Glutamatergic neuron (in vitro differentiated cells): ENCODE results near the gene MTR. TPM values are rescaled to one million over a fixed set of nuclear protein-coding genes. Genes with fewer than 3 reads are reported as not detected.

Source experiments
- DNase-seq: peaks from one replicate; pipeline ENCODE4 v3.0.0; 2022
- H3K27ac Mint-ChIP-seq: one replicate; pipeline ENCODE4 v1.8.0; 2020; ENCODE audit warnings: mild to moderate bottlenecking, mixed read lengths, inconsistent platforms; ENCODE audit not compliant: unreplicated experiment
- H3K27me3 Mint-ChIP-seq: one replicate; pipeline ENCODE4 v1.8.0; 2020; ENCODE audit warnings: mild to moderate bottlenecking, moderate library complexity, mixed read lengths, inconsistent platforms; ENCODE audit not compliant: unreplicated experiment
- H3K36me3 Mint-ChIP-seq: one replicate; pipeline ENCODE4 v1.8.0; 2020; ENCODE audit warnings: mild to moderate bottlenecking, mixed read lengths, inconsistent platforms; ENCODE audit not compliant: unreplicated experiment
- H3K4me1 Mint-ChIP-seq: one replicate; pipeline ENCODE4 v1.8.0; 2020; ENCODE audit warnings: mild to moderate bottlenecking, low read depth, mixed read lengths, inconsistent platforms; ENCODE audit not compliant: unreplicated experiment
- H3K4me3 Mint-ChIP-seq: one replicate; pipeline ENCODE4 v1.8.0; 2020; ENCODE audit warnings: mild to moderate bottlenecking, mixed read lengths, inconsistent platforms; ENCODE audit not compliant: unreplicated experiment
- H3K9me3 Mint-ChIP-seq: one replicate; pipeline ENCODE4 v1.8.0; 2020; ENCODE audit warnings: mild to moderate bottlenecking, moderate library complexity, mixed read lengths, inconsistent platforms; ENCODE audit not compliant: unreplicated experiment
- total RNA-seq: library from RNA; stranded (reverse); fragmentation: NEBNext Ultra II Directional; extraction: Animal tissue kit (Norgen Biotek cat#: 25700); gene quantifications from one replicate; pipeline ENCODE4 v1.2.1, GENCODE V29; 2021; ENCODE audit not compliant: unreplicated experiment
- TF ChIP-seq, protein P1 (sequence below): fragments of 200-600 bp; sonication (generic); IDR thresholded peaks from one replicate; pipeline ENCODE4 v1.5.0; 2021; ENCODE audit not compliant: partially characterized antibody, unreplicated experiment

Gene MTR
- total RNA-seq, 1 donor from 2014 or later = 33.2 TPM

DNA sequence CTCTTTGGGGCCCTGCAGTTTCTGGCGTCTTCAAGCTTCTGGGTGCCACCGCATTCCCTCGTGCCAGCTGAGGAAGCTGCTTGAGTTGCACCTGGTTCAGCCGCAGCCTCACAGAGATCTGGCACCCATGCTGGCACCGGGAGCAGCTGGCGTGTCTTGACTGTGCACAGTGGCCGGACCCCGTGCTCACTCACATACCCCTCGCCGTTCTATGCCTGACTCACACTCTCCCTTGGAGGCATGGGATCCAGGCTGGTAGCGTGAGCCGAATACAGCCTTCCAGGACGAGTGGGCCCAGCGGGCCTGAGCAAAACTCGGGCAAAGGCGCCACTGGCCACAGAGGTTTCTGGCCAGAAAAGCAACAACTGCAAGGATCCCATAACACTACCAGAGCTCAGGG, 8.6 kb upstream of the MTR start:
- no peak overlapping the region for H3K27ac Mint-ChIP-seq
- no peaks in the 10 kb centered on the region for H3K36me3 Mint-ChIP-seq
- H3K27me3 Mint-ChIP-seq = no peaks in the 10 kb centered on the region
- no peak for DNase-seq
- H3K4me1 Mint-ChIP-seq = no peaks in the 10 kb centered on the region
- no peaks in the 10 kb centered on the region for H3K9me3 Mint-ChIP-seq
- no peak overlapping the region for H3K4me3 Mint-ChIP-seq
- TF ChIP-seq, protein P1, sequence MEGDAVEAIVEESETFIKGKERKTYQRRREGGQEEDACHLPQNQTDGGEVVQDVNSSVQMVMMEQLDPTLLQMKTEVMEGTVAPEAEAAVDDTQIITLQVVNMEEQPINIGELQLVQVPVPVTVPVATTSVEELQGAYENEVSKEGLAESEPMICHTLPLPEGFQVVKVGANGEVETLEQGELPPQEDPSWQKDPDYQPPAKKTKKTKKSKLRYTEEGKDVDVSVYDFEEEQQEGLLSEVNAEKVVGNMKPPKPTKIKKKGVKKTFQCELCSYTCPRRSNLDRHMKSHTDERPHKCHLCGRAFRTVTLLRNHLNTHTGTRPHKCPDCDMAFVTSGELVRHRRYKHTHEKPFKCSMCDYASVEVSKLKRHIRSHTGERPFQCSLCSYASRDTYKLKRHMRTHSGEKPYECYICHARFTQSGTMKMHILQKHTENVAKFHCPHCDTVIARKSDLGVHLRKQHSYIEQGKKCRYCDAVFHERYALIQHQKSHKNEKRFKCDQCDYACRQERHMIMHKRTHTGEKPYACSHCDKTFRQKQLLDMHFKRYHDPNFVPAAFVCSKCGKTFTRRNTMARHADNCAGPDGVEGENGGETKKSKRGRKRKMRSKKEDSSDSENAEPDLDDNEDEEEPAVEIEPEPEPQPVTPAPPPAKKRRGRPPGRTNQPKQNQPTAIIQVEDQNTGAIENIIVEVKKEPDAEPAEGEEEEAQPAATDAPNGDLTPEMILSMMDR = no peak

- H3K9me3 Mint-ChIP-seq = peaks cover 1% of the 10 kb centered on the region
- DNase-seq = no peak
- peaks cover 3% of the 10 kb centered on the region for H3K4me1 Mint-ChIP-seq
- TF ChIP-seq, protein P1 = no peak
- H3K4me3 Mint-ChIP-seq = peak overlapping the region; percentile 91
- H3K27me3 Mint-ChIP-seq = no peaks in the 10 kb centered on the region
- H3K27ac Mint-ChIP-seq = peak overlapping the region; percentile 12
- no peaks in the 10 kb centered on the region for H3K36me3 Mint-ChIP-seq
Measured at GRCh38 chr1:236794585-236795034, 482 bp upstream of the MTR start.

DNA sequence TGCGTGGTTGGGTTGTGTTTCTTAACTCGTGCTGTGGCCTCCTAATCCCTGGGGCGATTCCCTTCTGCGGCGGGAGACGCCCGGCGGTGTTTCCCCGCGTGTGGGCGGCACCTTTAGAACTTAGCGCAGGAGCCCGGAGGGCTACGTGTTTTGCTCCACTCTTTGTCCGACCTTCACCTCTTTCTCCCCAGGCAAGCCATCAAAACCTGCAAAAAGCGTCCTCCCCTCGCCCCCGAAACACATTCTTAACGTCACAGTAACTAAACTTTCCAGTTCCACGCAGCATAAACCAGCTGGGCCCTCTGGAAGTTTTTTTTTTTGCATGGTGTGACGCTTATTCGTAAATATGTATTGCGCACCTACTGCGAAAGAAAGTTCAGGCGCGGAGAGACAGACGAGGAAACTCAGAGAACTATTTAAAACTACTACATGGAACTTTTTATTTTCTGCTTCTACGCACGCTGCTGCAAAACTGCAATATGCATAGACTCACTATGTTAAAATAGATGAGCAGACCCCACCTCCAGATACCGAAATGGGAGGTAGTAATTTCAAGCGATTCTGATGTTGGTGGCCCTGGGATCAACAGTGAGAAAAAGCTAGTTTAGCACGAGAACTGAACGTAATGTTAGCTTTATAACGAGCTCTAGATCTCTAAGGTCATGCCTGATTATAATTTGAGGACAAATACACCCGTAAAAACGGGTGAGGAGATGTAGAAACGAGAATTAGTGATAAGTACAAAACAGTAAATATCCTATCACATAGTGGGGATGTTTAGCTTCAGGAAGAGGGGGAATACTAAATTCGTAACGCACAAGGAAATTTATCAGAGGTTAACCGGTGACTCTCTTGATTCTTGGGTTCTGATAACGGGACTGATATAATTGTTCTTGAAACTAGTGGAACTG, 920 bp downstream of the MTR start:
- H3K9me3 Mint-ChIP-seq = peaks cover 1% of the 10 kb centered on the region
- no peaks in the 10 kb centered on the region for H3K27me3 Mint-ChIP-seq
- TF ChIP-seq, protein P1 = no peak
- peaks cover 3% of the 10 kb centered on the region for H3K4me1 Mint-ChIP-seq
- peak overlapping the region; percentile 75 for H3K27ac Mint-ChIP-seq
- H3K36me3 Mint-ChIP-seq = no peaks in the 10 kb centered on the region
- DNase-seq = no peak
- peak overlapping the region; percentile 91 for H3K4me3 Mint-ChIP-seq

DNA sequence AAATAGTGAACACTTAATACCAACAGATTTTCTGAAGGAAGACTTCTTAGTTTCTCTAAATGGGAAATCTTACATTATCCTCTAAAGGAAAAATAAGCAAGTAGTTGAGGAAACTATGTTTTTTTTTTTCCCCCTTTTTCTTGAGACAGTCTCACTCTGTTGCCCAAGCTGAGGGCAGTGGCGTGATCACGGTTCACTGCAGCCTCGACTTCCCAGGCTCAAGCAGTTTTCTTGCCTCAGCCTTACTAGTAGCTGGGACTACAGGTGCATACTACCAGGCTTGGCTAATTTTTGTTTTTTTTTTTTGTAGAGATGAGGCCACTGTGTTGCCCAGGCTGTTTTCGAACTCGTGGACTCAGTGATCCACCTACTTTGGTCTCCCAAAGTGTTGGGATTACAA, 3.9 kb downstream of the MTR start:
- peaks cover 1% of the 10 kb centered on the region for H3K9me3 Mint-ChIP-seq
- no peaks in the 10 kb centered on the region for H3K36me3 Mint-ChIP-seq
- no peak overlapping the region for H3K27ac Mint-ChIP-seq
- peaks cover 3% of the 10 kb centered on the region for H3K4me1 Mint-ChIP-seq
- TF ChIP-seq, protein P1 = no peak
- no peak overlapping the region for H3K4me3 Mint-ChIP-seq
- no peaks in the 10 kb centered on the region for H3K27me3 Mint-ChIP-seq
- no peak for DNase-seq

- TF ChIP-seq, protein P1 = no peak
- no peaks in the 10 kb centered on the region for H3K36me3 Mint-ChIP-seq
- H3K4me3 Mint-ChIP-seq = no peak overlapping the region
- H3K4me1 Mint-ChIP-seq = peaks cover 3% of the 10 kb centered on the region
- no peaks in the 10 kb centered on the region for H3K9me3 Mint-ChIP-seq
- no peaks in the 10 kb centered on the region for H3K27me3 Mint-ChIP-seq
- DNase-seq = no peak
- no peak overlapping the region for H3K27ac Mint-ChIP-seq
Measured at GRCh38 chr1:236800002-236800620, 5.0 kb downstream of the MTR start.
